PC-3 (cell line): ENCODE measurements around the gene SNX15. TPM values are rescaled to one million over a fixed set of nuclear protein-coding genes. Genes with fewer than 3 reads are reported as not detected.

Experiments
- ATAC-seq: fragments of 200-7000 bp; cut with Tn5 transposase; 2 replicates; pipeline ENCODE4 v1.9.1; 2020; ENCODE audit warnings: mild to moderate bottlenecking, moderate library complexity
- BruUV-seq: library from RNA; stranded (reverse); fragments of 400-500 nt; replicated peaks from 2 replicates; lab custom pipeline; 2021; lab: Mats Ljungman, UMichigan
- CTCF ChIA-PET: fragments of 300-600 bp; sonication (Branson Sonifier 250); formaldehyde crosslinking; loops from one replicate; lab custom pipeline; 2022; ENCODE audit warnings: antibody characterized with exemption; lab: Charles Lee
- POLR2A ChIA-PET: fragments of 300-600 bp; sonication (Branson Sonifier 250); formaldehyde crosslinking; loops from one replicate; lab custom pipeline; 2022; ENCODE audit warnings: antibody characterized with exemption; ENCODE audit not compliant: unreplicated experiment; lab: Charles Lee
- DNase-seq: peaks from one replicate; pipeline ENCODE4 v3.0.0-alpha.2; 2015
- H2AFZ ChIP-seq: fragments of 300-600 bp; sonication (generic); 2 replicates; pipeline ENCODE4 v1.6.0; 2016; ENCODE audit warnings: antibody characterized with exemption, low read length
- H3F3A ChIP-seq: fragments of 300-600 bp; sonication (generic); one replicate; pipeline ENCODE4 v1.6.0; 2017; ENCODE audit warnings: antibody characterized with exemption, low read length, control low read depth, mild to moderate bottlenecking; ENCODE audit not compliant: unreplicated experiment
- H3K27ac ChIP-seq: fragments of 300-600 bp; sonication (generic); 2 replicates; pipeline ENCODE4 v1.5.1; 2016; ENCODE audit warnings: mild to moderate bottlenecking, low read length
- H3K27me3 ChIP-seq: fragments of 300-600 bp; sonication (generic); 2 replicates; pipeline ENCODE4 v1.6.1; 2016; ENCODE audit warnings: low read length, mixed read lengths
- H3K36me3 ChIP-seq: fragments of 300-600 bp; sonication (generic); 2 replicates; pipeline ENCODE4 v1.6.1; 2016; ENCODE audit warnings: low read depth, mixed run types, low read length, mixed read lengths
- H3K4me1 ChIP-seq: fragments of 300-600 bp; sonication (generic); 2 replicates; pipeline ENCODE4 v1.5.1; 2016; ENCODE audit warnings: low read length; ENCODE audit not compliant: insufficient read depth
- H3K4me2 ChIP-seq: fragments of 300-600 bp; sonication (generic); 2 replicates; pipeline ENCODE4 v1.6.0; 2016; ENCODE audit warnings: low read length
- H3K4me3 ChIP-seq: fragments of 300-600 bp; sonication (generic); 2 replicates; pipeline ENCODE4 v1.5.1; 2016; ENCODE audit warnings: mild to moderate bottlenecking, low read length, mixed read lengths
- H3K79me2 ChIP-seq: fragments of 300-600 bp; sonication (generic); 2 replicates; pipeline ENCODE4 v1.6.1; 2017; ENCODE audit warnings: low read length, mixed read lengths
- H3K9ac ChIP-seq: fragments of 300-600 bp; sonication (generic); 2 replicates; pipeline ENCODE4 v1.6.0; 2016; ENCODE audit warnings: mild to moderate bottlenecking, low read length
- H3K9me2 ChIP-seq: fragments of 300-600 bp; sonication (generic); replicated peaks from 2 replicates; pipeline ENCODE4 v1.6.1; 2016; ENCODE audit warnings: mixed run types, low read length, mixed read lengths
- H3K9me3 ChIP-seq: fragments of 300-600 bp; sonication (generic); 2 replicates; pipeline ENCODE4 v1.6.1; 2016; ENCODE audit warnings: low read length, mixed read lengths
- H4K20me1 ChIP-seq: fragments of 300-600 bp; sonication (generic); 2 replicates; pipeline ENCODE4 v1.6.1; 2016; ENCODE audit warnings: low read length, mixed read lengths
- CTCF ChIP-seq: fragments of 300-600 bp; sonication (generic); conservative IDR thresholded peaks from 2 replicates; pipeline ENCODE4 v1.5.1; 2017; ENCODE audit warnings: antibody characterized with exemption, low read depth, mild to moderate bottlenecking, low read length
- EZH2 ChIP-seq: fragments of 300-600 bp; sonication (generic); IDR thresholded peaks from one replicate; pipeline ENCODE4 v1.6.1; 2017; ENCODE audit warnings: antibody characterized with exemption, mild to moderate bottlenecking, low read length; ENCODE audit not compliant: unreplicated experiment
- EZH2phosphoT487 ChIP-seq: fragments of 300-600 bp; sonication (generic); IDR thresholded peaks from 2 replicates; pipeline ENCODE4 v1.6.1; 2018; ENCODE audit warnings: mild to moderate bottlenecking, antibody characterized with exemption, low read length, borderline replicate concordance
- intact Hi-C: fragments of 100-400 bp; cut with micrococcal nuclease; formaldehyde crosslinking; loops from 2 replicates; pipeline ENCODE4 v1.9.0; 2023
- total RNA-seq: library from RNA; depleted of rRNA; stranded (reverse); fragments of >200 nt; gene quantifications from 2 replicates; pipeline ENCODE4 v1.2.3, GENCODE V29; 2014

Gene SNX15
- total RNA-seq, 1 experiment from 2014 or later: 40.4 TPM

GRCh38 chr11:65078151-65078550, 50.9 kb downstream of the SNX15 start:
- no peaks in the 10 kb centered on the region for H3F3A ChIP-seq
- CTCF ChIA-PET: no interaction called here
- peaks cover 41% of the 10 kb centered on the region for H3K36me3 ChIP-seq
- POLR2A ChIA-PET: no interaction called here
- H3K4me1 ChIP-seq: peaks cover 12% of the 10 kb centered on the region
- H3K9me3 ChIP-seq: no peaks in the 10 kb centered on the region
- no peaks in the 10 kb centered on the region for H3K27me3 ChIP-seq
- intact Hi-C loops: loop anchor here (1.0 to 5.0 kb wide), 2 partner anchors 51 to 66 kb away; partner anchors contain the start of genes ARL2 and SNX15
- H3K9ac ChIP-seq: no peak overlapping the region
- no peak overlapping the region for H3K4me3 ChIP-seq
- BruUV-seq: no TSS peak
- TF ChIP-seq EZH2phosphoT487 (no peak), EZH2 (no peak), CTCF (peak; percentile 77)
- peak; percentile 92 for ATAC-seq
- H3K27ac ChIP-seq: no peak overlapping the region
- no peak overlapping the region for H3K4me2 ChIP-seq
- peak; percentile 69 for DNase-seq
- peaks cover 57% of the 10 kb centered on the region for H3K79me2 ChIP-seq
- H4K20me1 ChIP-seq: no peaks in the 10 kb centered on the region
- H3K9me2 ChIP-seq: no peaks in the 10 kb centered on the region
- H2AFZ ChIP-seq: no peak overlapping the region

GRCh38 chr11:65078786-65079342, 51.6 kb downstream of the SNX15 start:
- BruUV-seq: no TSS peak
- no peak overlapping the region for H2AFZ ChIP-seq
- ChIA-PET CTCF (no interaction called here), POLR2A (interaction anchor here (0.6 kb wide), 1 partner anchor 43 kb away, joined by 3 read pairs; the partner anchor contains the start of genes FAU and MRPL49)
- H3K79me2 ChIP-seq: peaks cover 64% of the 10 kb centered on the region
- no peak for DNase-seq
- ATAC-seq: no peak
- peaks cover 12% of the 10 kb centered on the region for H3K4me1 ChIP-seq
- TF ChIP-seq EZH2phosphoT487 (no peak), CTCF (no peak), EZH2 (no peak)
- H3K9ac ChIP-seq: no peak overlapping the region
- H3K4me2 ChIP-seq: no peak overlapping the region
- H4K20me1 ChIP-seq: no peaks in the 10 kb centered on the region
- no peaks in the 10 kb centered on the region for H3K9me2 ChIP-seq
- H3K4me3 ChIP-seq: no peak overlapping the region
- intact Hi-C loops: loop anchor here (1.0 to 5.0 kb wide), 2 partner anchors 52 to 67 kb away; partner anchors contain the start of genes ARL2 and SNX15
- H3K27ac ChIP-seq: no peak overlapping the region
- no peaks in the 10 kb centered on the region for H3F3A ChIP-seq
- peaks cover 41% of the 10 kb centered on the region for H3K36me3 ChIP-seq
- no peaks in the 10 kb centered on the region for H3K27me3 ChIP-seq
- H3K9me3 ChIP-seq: no peaks in the 10 kb centered on the region
